ENCODE measurements around the gene C16orf74.

DNA sequence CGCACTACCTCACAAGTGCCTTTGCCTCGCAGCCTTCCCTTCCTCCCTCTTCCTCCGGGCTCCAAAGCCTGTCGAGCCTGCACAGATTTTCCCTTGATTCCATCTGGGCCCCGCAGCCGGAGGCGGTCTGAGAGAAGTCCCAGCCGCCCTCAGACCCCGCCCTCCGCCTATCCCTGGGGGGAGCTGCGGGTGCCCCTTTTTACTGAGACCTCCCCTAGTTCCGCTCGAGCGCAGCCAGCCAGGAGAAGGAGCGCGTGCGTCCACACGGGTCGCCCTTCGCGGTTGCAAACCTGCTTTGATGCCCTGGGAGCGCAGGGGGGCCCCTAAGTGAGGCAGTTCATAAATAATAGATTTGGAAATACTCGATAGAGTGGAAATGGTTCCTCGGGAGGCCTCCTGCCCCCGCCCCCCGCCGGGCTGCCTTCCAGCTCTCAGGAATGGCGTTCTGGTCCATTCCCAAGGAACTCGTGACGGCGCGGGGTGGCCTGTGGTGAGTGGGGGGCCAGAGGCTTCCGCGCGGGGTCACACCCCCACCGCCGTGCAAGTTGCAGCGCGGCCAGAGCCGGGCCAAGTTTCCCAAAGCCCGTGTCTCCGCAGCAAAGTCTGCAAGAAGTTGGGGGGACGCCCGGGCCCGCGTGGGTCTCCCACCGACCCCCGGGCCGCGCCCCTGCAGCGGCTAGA lies 610 bp downstream of the C16orf74 start:
- TF ChIP-seq, protein P1, sequence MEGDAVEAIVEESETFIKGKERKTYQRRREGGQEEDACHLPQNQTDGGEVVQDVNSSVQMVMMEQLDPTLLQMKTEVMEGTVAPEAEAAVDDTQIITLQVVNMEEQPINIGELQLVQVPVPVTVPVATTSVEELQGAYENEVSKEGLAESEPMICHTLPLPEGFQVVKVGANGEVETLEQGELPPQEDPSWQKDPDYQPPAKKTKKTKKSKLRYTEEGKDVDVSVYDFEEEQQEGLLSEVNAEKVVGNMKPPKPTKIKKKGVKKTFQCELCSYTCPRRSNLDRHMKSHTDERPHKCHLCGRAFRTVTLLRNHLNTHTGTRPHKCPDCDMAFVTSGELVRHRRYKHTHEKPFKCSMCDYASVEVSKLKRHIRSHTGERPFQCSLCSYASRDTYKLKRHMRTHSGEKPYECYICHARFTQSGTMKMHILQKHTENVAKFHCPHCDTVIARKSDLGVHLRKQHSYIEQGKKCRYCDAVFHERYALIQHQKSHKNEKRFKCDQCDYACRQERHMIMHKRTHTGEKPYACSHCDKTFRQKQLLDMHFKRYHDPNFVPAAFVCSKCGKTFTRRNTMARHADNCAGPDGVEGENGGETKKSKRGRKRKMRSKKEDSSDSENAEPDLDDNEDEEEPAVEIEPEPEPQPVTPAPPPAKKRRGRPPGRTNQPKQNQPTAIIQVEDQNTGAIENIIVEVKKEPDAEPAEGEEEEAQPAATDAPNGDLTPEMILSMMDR (IDR thresholded peaks at IDR 0.05) = no peak
- no peak for TF ChIP-seq ZFX (IDR thresholded peaks at IDR 0.05; ENCODE audit: borderline replicate concordance)

Measured in 22Rv1 (cell line).